GM18867 (cell line): ENCODE data around the gene PLEKHN1.

Experiments used
- ATAC-seq: cut with Tn5 transposase; IDR thresholded peaks from one replicate; pipeline ENCODE4 v1.9.1; 2021; ENCODE audit warnings: mild to moderate bottlenecking, moderate library complexity; ENCODE audit not compliant: unreplicated experiment

The PLEKHN1 gene

DNA sequence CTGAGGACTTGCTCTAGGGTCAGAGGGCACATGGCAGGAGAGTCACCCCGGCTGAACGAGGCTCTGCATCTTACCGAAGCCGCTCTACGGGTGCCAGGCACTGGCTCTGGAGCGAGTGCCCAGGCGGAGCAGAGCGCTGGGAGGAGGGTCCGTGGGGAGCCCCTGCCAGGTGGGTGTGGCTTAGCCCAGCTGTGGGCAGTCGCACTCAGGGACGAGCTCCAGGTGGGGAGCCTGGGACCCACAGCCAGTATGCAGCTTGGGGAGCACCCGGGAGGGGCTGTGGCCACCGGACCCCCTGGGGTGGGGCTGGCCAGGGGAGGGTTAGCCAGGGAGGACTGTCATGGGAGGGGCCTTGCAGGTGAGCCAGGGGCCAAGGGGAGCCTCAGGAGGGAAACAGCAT is 57.4 kb downstream of the PLEKHN1 start:
- no peak for ATAC-seq

DNA sequence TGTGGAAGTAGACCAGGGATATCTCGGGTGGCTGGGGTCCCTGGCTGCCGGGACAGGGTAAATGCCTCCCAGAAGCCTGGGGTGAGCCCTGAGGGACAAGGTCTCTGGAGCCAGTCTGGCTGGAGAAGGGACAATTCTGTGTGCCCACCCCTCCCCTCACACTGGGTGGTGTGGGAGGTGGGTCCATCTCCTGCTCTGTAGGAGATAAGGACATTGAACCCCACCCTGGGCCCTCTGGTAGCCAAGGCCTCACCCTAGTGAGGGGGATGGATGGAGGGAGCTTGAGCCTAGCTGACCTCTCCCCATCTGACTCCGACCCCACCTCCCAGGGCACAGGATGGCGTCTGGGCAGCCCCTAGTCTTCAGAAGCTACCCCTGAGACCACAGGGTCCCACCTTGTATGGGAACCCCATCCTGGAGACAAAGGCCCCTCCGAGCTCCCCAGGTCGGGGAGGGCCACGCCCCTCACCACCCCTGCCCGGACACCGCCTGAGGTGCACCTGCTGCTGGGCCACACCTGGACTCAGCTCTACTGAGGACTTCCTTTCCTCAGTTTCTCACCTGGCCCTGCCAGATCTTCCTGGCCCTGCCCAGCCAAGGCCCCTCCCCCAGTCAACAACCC is 58.0 kb downstream of the PLEKHN1 start:
- ATAC-seq: no peak

DNA sequence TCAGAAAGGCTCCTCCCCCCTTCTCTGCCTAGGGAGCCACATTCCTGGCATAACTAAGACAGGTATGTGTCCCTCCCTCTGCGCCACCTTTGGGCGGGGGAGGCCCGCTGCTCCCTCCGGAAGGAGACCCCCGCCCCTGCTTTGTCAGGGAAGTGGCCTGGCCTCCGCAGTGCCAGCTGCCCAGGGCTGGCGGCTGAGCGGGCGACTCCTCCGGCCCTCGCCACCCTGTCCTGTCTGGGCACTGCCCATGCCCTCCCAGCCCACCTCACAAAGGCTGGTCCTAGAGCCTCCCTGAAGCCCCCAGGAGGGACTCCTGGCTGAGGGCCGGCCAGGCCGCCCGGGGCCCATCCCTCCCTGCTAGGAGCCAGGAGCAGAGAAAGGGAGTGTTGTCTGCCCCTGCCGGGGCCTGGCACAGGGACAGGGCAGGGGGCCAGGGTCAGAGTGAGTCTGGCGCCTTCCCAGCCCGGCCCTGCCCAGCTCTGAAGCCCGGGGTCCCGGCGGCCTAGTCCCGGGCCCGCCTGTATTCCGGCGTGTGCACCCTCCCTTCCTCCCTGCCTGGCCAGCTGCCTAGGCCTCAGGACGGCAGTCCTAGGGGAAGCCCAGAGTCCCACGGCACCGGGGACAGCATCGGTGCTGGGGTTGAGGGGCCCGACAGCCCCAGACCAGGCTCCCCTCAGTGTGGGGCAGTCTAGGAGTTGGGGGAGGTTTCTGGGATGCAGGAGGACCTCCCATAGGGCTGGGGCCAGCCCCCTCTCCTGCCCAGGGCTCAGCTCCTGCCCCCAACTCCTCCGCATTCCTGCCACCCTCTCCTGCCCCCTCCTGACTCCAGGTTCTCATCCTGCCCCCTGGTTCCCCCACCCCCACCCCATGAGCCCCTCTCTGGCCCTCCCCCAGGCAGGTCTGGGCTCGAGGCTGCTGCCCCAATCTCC is 58.8 kb downstream of the PLEKHN1 start:
- no peak for ATAC-seq
